ENCODE measurements around the gene C17orf107. TPM values are rescaled to one million over a fixed set of nuclear protein-coding genes. Genes with fewer than 3 reads are reported as not detected.

C17orf107 gene
- polyA plus RNA-seq, 1 donor from 2014 or later, result 0.45 TPM

DNA sequence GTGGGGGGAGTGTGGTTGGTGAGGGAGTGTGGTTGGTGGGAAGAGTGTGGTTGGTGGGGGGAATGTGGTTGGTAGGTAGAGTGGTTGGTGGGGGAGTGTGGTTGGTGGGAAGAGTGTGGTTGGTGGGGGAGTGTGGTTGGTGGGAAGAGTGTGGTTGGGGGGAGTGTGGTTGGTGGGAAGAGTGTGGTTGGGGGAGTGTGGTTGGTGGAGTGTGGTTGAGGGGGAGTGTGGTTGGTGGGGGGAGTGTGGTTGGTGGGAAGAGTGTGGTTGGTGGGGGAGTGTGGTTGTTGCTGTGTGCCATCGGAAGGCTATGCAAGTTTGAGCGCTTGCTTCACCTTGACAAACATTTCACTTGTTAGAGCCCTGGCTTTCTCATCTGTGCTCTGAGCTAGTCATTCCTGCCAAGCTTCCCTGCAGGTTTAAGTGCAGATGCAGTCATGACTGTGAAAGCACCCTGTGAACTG is 46.1 kb upstream of the C17orf107 start:
- no peak overlapping the region for H2AFZ ChIP-seq (ENCODE audit: low read depth, low read length)
- H3K27ac ChIP-seq (ENCODE audit: low read length), result peak overlapping the region; percentile 65
- no peaks in the 10 kb centered on the region for H3K36me3 ChIP-seq (ENCODE audit: insufficient read depth, low read length)
- H3K9ac ChIP-seq (ENCODE audit: low read length), result no peak overlapping the region
- H3K27me3 ChIP-seq (ENCODE audit: insufficient read depth, low read depth, low read length), result no peaks in the 10 kb centered on the region
- H3F3A ChIP-seq (ENCODE audit: insufficient read depth, low read length, poor library complexity, severe bottlenecking), result no peaks in the 10 kb centered on the region
- H3K9me3 ChIP-seq (ENCODE audit: low read length), result no peaks in the 10 kb centered on the region
- H3K4me3 ChIP-seq (ENCODE audit: low read length), result no peak overlapping the region
- no peaks in the 10 kb centered on the region for H4K20me1 ChIP-seq (ENCODE audit: insufficient read depth)
- no peaks in the 10 kb centered on the region for H3K9me2 ChIP-seq (ENCODE audit: insufficient read depth, low read length)
- no peaks in the 10 kb centered on the region for H3K79me2 ChIP-seq (replicated peaks; ENCODE audit: insufficient read depth, low read length)
- TF ChIP-seq EZH2 (IDR thresholded peaks at IDR 0.05; ENCODE audit: borderline replicate concordance, insufficient read depth, low read length, poor library complexity, severe bottlenecking), result no peak
- no peak for TF ChIP-seq RAD21 (conservative IDR thresholded peaks at IDR 0.05)
- TF ChIP-seq EP300 (conservative IDR thresholded peaks at IDR 0.05; ENCODE audit: poor library complexity, severe bottlenecking), result no peak
- TF ChIP-seq, protein P1, sequence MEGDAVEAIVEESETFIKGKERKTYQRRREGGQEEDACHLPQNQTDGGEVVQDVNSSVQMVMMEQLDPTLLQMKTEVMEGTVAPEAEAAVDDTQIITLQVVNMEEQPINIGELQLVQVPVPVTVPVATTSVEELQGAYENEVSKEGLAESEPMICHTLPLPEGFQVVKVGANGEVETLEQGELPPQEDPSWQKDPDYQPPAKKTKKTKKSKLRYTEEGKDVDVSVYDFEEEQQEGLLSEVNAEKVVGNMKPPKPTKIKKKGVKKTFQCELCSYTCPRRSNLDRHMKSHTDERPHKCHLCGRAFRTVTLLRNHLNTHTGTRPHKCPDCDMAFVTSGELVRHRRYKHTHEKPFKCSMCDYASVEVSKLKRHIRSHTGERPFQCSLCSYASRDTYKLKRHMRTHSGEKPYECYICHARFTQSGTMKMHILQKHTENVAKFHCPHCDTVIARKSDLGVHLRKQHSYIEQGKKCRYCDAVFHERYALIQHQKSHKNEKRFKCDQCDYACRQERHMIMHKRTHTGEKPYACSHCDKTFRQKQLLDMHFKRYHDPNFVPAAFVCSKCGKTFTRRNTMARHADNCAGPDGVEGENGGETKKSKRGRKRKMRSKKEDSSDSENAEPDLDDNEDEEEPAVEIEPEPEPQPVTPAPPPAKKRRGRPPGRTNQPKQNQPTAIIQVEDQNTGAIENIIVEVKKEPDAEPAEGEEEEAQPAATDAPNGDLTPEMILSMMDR (IDR thresholded peaks at IDR 0.05; ENCODE audit: poor library complexity, severe bottlenecking), result no peak
- TF ChIP-seq TAF1 (IDR thresholded peaks at IDR 0.05; ENCODE audit: low read depth), result no peak
- no peak for TF ChIP-seq MXI1 (conservative IDR thresholded peaks at IDR 0.05; ENCODE audit: poor library complexity, severe bottlenecking)
- TF ChIP-seq, protein P2, sequence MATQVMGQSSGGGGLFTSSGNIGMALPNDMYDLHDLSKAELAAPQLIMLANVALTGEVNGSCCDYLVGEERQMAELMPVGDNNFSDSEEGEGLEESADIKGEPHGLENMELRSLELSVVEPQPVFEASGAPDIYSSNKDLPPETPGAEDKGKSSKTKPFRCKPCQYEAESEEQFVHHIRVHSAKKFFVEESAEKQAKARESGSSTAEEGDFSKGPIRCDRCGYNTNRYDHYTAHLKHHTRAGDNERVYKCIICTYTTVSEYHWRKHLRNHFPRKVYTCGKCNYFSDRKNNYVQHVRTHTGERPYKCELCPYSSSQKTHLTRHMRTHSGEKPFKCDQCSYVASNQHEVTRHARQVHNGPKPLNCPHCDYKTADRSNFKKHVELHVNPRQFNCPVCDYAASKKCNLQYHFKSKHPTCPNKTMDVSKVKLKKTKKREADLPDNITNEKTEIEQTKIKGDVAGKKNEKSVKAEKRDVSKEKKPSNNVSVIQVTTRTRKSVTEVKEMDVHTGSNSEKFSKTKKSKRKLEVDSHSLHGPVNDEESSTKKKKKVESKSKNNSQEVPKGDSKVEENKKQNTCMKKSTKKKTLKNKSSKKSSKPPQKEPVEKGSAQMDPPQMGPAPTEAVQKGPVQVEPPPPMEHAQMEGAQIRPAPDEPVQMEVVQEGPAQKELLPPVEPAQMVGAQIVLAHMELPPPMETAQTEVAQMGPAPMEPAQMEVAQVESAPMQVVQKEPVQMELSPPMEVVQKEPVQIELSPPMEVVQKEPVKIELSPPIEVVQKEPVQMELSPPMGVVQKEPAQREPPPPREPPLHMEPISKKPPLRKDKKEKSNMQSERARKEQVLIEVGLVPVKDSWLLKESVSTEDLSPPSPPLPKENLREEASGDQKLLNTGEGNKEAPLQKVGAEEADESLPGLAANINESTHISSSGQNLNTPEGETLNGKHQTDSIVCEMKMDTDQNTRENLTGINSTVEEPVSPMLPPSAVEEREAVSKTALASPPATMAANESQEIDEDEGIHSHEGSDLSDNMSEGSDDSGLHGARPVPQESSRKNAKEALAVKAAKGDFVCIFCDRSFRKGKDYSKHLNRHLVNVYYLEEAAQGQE (IDR thresholded peaks at IDR 0.05; ENCODE audit: borderline replicate concordance), result no peak
- TF ChIP-seq SMC3 (conservative IDR thresholded peaks at IDR 0.05; ENCODE audit: poor library complexity), result no peak
- TF ChIP-seq POLR2AphosphoS5 (IDR thresholded peaks at IDR 0.05), result no peak
- H3K4me2 ChIP-seq (ENCODE audit: low read length), result no peak overlapping the region

DNA sequence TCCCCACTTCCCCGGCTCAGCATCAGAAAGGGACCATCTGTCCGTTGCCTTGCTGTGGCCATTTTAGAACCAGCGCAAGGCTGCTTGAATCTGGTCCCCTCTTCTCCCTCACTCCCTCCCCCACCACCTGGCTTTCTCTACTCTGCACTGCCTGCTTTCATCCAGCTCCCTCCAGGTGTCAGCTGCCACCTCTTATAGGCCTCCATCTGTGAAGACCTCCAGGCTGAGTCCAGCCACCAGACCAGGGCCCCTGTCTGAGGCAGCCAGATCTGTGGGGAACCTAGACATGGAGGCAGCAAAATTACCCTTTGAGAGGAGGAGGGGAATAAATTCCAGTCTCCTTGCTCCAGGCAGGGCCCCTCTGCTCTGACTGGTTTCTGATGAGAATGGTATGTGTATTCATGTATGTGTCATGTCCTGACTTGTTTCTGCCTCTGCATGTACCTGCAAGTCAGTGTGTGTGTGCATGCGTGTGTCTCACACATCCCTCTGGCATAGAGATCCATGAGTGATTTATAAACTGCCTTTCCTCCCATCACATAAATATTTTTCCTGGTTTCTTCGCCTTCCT is 45.1 kb upstream of the C17orf107 start:
- Histone ChIP-seq H3K27me3 (ENCODE audit: insufficient read depth, low read depth, low read length) (no peaks in the 10 kb centered on the region), H3K36me3 (ENCODE audit: insufficient read depth, low read length) (no peaks in the 10 kb centered on the region), H3F3A (ENCODE audit: insufficient read depth, low read length, poor library complexity, severe bottlenecking) (no peaks in the 10 kb centered on the region), H3K4me3 (ENCODE audit: low read length) (no peak overlapping the region), H3K9me3 (ENCODE audit: low read length) (no peaks in the 10 kb centered on the region), H2AFZ (ENCODE audit: low read depth, low read length) (no peak overlapping the region), H3K9me2 (ENCODE audit: insufficient read depth, low read length) (no peaks in the 10 kb centered on the region), H4K20me1 (ENCODE audit: insufficient read depth) (no peaks in the 10 kb centered on the region), H3K79me2 (replicated peaks; ENCODE audit: insufficient read depth, low read length) (no peaks in the 10 kb centered on the region), H3K4me2 (ENCODE audit: low read length) (no peak overlapping the region), H3K27ac (ENCODE audit: low read length) (peak overlapping the region; percentile 65), H3K9ac (ENCODE audit: low read length) (peak overlapping the region; percentile 13)
- TF ChIP-seq POLR2AphosphoS5 (IDR thresholded peaks at IDR 0.05) (peak; percentile 23), RAD21 (conservative IDR thresholded peaks at IDR 0.05) (no peak)

All from neural cell (in vitro differentiated cells).